ENCODE data around the gene FKBP2.

The FKBP2 gene

DNA sequence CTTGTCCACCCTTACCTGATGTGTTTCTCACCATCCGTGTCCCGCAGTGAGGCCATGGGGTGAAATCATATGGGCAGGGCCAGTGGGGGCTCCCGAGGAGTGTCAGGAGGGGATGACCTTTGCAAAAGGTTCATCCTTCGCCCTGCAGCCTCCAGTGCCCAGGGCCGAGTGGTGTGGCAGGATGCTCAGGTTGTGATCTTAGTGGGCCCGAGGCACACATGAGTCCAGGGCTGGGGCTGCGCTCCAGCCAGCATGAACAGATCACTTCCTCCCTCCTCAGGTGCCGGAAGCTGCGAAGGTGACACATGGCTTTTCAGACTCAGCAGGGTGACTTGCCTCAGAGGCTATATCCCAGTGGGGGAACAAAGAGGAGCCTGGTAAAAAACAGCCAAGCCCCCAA is 2.8 kb upstream of the FKBP2 start:
- Histone ChIP-seq H3K27ac (no peak overlapping the region), H3K4me3 (ENCODE audit: low read depth, low read length) (no peak overlapping the region), H3K27me3 (replicated peaks) (no peaks in the 10 kb centered on the region), H3K36me3 (replicated peaks) (peaks cover 8% of the 10 kb centered on the region)
- no peak for DNase-seq
- TF ChIP-seq, protein P1, sequence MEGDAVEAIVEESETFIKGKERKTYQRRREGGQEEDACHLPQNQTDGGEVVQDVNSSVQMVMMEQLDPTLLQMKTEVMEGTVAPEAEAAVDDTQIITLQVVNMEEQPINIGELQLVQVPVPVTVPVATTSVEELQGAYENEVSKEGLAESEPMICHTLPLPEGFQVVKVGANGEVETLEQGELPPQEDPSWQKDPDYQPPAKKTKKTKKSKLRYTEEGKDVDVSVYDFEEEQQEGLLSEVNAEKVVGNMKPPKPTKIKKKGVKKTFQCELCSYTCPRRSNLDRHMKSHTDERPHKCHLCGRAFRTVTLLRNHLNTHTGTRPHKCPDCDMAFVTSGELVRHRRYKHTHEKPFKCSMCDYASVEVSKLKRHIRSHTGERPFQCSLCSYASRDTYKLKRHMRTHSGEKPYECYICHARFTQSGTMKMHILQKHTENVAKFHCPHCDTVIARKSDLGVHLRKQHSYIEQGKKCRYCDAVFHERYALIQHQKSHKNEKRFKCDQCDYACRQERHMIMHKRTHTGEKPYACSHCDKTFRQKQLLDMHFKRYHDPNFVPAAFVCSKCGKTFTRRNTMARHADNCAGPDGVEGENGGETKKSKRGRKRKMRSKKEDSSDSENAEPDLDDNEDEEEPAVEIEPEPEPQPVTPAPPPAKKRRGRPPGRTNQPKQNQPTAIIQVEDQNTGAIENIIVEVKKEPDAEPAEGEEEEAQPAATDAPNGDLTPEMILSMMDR (IDR thresholded peaks at IDR 0.05; ENCODE audit: low read depth, low read length, missing control alignments) = no peak
- in situ Hi-C loops (cut with HindIII; ENCODE audit: low pct_ligation_motif_present, low sequenced_read_pairs) = no loop called here

DNA sequence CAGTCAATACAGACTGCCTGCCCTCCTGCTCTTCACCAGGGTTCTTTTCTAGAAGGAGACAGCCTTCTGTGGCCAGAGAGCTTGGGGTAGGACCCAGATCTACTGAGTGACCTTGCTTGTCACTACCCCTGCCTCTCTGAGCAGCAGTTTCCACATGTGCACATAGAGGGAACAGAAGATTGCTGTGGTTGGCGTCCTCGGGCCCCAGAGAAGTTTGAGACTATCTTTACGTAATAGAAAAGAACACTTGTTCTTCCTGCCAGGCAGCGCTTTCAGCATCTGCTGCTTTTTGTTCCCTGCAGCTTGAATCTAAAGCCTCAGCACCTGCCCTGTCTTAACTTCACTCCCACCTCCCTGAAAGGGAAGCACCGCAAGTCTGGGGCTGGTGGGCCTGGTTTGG is 1.9 kb upstream of the FKBP2 start:
- H3K4me3 ChIP-seq (ENCODE audit: low read depth, low read length) = no peak overlapping the region
- H3K27ac ChIP-seq = no peak overlapping the region
- no peaks in the 10 kb centered on the region for H3K27me3 ChIP-seq (replicated peaks)
- peaks cover 15% of the 10 kb centered on the region for H3K36me3 ChIP-seq (replicated peaks)
- TF ChIP-seq, protein P1 (IDR thresholded peaks at IDR 0.05; ENCODE audit: low read depth, low read length, missing control alignments) = no peak
- no peak for DNase-seq
- in situ Hi-C loops (cut with HindIII; ENCODE audit: low pct_ligation_motif_present, low sequenced_read_pairs) = no loop called here

DNA sequence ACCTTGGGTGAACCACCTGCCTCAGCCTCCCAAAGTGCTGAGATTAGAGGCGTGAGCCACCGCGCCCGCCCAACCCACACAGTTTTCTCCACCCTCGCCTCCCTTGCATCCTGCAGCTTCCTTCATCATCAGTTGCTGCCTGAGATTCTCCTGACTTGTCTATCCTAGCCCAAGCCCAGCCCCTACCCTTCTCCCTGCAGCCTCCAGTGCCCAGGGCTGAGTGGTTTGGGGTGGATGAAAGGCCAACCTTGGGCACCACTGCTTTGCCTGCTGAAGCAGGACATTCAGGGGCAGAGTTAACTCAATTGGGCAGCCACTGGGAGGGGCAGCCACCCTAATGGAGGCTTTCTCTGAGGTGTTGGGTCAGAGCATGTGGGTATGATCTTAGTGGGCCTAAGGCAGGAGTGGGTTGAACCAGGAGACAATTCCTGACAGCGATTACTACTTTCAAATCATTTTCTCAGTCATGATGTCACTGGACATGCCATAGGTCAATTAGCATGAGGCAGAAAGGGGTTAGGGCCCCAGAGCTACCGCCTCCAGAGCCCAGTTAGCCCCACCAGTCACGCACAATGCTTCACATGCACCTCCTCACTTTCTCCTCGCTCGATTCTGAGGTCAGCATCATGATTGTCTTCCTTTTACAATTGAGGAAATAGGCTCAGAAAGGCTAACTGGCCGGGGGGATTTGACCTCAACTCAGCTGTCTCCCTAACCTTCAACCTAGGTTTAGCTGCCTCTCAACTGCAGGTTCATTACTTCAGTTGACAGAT is 1.0 kb upstream of the FKBP2 start:
- H3K27ac ChIP-seq = peak overlapping the region; percentile 97
- H3K36me3 ChIP-seq (replicated peaks) = peaks cover 18% of the 10 kb centered on the region
- TF ChIP-seq, protein P1 (IDR thresholded peaks at IDR 0.05; ENCODE audit: low read depth, low read length, missing control alignments) = no peak
- H3K4me3 ChIP-seq (ENCODE audit: low read depth, low read length) = no peak overlapping the region
- in situ Hi-C loops (cut with HindIII; ENCODE audit: low pct_ligation_motif_present, low sequenced_read_pairs) = no loop called here
- DNase-seq = no peak
- H3K27me3 ChIP-seq (replicated peaks) = no peaks in the 10 kb centered on the region

DNA sequence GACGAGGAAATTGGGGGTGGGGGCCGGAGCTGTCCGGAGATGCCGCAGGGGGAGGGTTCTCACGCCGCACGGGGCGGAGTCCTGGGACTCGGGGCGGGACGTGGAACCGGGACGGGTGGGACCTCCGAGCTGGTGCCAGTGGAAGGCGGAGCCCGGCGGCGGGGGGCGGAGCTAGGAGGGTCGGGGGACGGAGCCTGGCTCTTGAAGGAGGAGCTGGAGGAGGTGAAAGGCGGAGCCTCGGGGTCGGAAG is 271 bp downstream of the FKBP2 start:
- H3K36me3 ChIP-seq (replicated peaks) = peaks cover 18% of the 10 kb centered on the region
- H3K27ac ChIP-seq = peak overlapping the region; percentile 97
- peak; percentile 99 for DNase-seq
- in situ Hi-C loops (cut with HindIII; ENCODE audit: low pct_ligation_motif_present, low sequenced_read_pairs) = no loop called here
- TF ChIP-seq, protein P1 (IDR thresholded peaks at IDR 0.05; ENCODE audit: low read depth, low read length, missing control alignments) = no peak
- H3K27me3 ChIP-seq (replicated peaks) = no peaks in the 10 kb centered on the region
- peak overlapping the region; percentile 72 for H3K4me3 ChIP-seq (ENCODE audit: low read depth, low read length)

DNA sequence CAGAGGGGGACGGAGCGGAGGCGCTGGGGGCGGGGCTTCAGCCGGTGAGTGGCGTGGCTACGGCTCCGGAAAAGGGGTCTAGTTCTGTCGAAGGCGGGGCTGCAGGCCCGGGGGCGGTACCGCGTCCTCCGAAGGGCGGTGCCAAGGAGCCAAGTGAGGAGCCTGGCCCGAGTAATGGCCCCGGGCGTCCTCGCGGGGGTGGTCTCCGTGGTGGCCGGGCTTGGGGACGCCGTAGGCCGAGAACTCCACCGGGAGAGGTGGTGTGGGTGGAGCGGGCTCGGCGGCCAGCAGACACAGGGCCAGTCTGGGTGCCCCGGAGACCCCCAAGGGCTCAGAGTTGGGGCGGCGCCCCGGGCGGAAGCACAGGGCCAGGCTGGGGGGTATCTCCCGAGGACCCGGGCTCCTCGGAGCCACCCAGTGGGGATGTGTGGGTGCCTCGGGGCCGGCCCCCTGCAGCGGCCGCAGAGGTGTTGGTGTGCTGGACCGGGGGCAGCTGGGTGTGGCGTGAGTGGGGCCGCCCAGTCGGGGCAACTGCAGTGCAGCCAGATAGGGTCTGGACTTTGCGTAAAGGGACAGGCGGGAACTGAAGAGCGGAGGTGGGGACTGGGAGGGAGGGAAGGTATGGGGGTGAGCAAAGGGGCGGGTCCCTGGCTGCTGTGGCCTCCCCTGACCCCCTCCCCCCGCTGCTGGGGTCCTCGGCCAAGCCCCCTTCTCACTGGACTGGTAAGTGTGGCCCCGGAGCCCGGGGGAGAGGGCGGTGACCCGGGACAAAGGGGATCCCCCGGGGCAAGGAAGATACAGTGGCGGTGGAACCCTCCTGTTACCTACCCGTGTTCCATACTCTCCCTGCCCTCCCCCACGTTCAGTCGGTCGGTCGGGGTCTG is 838 bp downstream of the FKBP2 start:
- DNase-seq = no peak
- Histone ChIP-seq H3K27ac (peak overlapping the region; percentile 47), H3K27me3 (replicated peaks) (no peaks in the 10 kb centered on the region), H3K36me3 (replicated peaks) (peaks cover 18% of the 10 kb centered on the region), H3K4me3 (ENCODE audit: low read depth, low read length) (peak overlapping the region; percentile 81)
- in situ Hi-C loops (cut with HindIII; ENCODE audit: low pct_ligation_motif_present, low sequenced_read_pairs) = no loop called here
- TF ChIP-seq, protein P1 (IDR thresholded peaks at IDR 0.05; ENCODE audit: low read depth, low read length, missing control alignments) = no peak
